ENCODE measurements around the gene NCK2. TPM values are rescaled to one million over a fixed set of nuclear protein-coding genes. Genes with fewer than 3 reads are reported as not detected.

The NCK2 gene
- total RNA-seq, 2 donors from 2014 or later = 39.0 to 144 TPM

DNA sequence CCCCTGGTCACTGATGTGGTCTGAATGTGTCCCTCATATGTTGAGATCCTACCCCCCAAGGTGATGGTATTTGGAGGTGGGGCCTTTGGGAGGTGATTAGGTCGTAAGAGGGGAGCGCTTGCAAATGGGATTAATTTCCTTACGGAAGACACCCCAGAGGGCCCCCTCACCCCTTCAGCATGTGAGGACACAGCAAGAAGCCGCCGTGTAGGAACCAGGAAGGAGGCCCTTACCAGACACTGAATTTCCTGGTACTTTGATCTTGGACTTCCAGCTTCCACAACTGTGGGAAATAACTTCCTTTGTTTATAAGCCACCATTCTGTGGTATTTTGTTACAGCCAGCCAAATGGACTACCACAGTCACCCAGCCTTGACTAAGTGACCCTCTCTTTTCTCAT lies 35.9 kb downstream of the NCK2 start:
- H3K27ac ChIP-seq = no peak overlapping the region
- 70% methylated on average over 5 of the region's 5 CpGs for WGBS
- no peak for DNase-seq (ENCODE audit: low spot score)
- H3K4me1 ChIP-seq (replicated peaks) = no peaks in the 10 kb centered on the region
- no peaks in the 10 kb centered on the region for H3K36me3 ChIP-seq
- intact Hi-C loops (cut with DNase I) = no loop called here
- H3K27me3 ChIP-seq (replicated peaks; ENCODE audit: insufficient read depth) = no peaks in the 10 kb centered on the region
- no peak overlapping the region for H3K4me3 ChIP-seq
- no peaks in the 10 kb centered on the region for H3K9me3 ChIP-seq
- TF ChIP-seq POLR2AphosphoS5 (IDR thresholded peaks at IDR 0.05) (no peak), POLR2A (IDR thresholded peaks at IDR 0.05) (no peak)
- TF ChIP-seq, protein P1, sequence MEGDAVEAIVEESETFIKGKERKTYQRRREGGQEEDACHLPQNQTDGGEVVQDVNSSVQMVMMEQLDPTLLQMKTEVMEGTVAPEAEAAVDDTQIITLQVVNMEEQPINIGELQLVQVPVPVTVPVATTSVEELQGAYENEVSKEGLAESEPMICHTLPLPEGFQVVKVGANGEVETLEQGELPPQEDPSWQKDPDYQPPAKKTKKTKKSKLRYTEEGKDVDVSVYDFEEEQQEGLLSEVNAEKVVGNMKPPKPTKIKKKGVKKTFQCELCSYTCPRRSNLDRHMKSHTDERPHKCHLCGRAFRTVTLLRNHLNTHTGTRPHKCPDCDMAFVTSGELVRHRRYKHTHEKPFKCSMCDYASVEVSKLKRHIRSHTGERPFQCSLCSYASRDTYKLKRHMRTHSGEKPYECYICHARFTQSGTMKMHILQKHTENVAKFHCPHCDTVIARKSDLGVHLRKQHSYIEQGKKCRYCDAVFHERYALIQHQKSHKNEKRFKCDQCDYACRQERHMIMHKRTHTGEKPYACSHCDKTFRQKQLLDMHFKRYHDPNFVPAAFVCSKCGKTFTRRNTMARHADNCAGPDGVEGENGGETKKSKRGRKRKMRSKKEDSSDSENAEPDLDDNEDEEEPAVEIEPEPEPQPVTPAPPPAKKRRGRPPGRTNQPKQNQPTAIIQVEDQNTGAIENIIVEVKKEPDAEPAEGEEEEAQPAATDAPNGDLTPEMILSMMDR (IDR thresholded peaks at IDR 0.05) = no peak

DNA sequence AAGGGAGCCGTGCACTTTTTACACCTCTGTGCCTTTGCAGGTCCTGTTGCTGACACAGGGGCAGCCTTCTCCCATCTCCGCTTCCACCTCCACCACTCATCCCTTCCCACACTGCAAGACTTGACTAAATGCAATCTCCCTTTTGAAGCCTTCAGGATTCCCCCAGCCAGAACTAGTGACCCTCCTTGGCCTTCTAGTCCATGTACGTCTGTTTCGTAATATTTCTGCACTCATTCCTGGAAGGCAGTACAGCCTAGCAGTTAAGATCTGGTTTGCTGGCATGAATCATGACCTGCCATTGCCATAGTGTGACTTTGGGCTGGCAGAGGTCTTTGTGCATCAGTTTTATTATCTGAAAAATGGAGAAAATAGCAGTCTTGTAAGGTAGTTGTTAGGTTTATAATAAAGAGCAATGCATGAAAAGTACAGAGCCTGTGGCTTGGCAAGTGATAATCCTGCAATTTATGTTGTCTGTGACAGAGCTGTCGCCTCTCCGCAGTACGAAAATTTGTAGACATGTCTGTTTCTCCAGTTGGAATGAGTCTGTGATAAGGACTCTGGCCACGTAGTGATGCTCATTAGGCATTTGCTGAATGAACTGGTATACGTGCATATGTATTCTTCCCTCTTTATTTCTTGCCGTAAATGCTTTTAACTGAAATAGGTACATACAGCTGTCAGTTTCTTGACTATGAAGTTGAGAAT lies 36.7 kb downstream of the NCK2 start:
- no peak for DNase-seq (ENCODE audit: low spot score)
- H3K27me3 ChIP-seq (replicated peaks; ENCODE audit: insufficient read depth) = no peaks in the 10 kb centered on the region
- TF ChIP-seq, protein P1 (IDR thresholded peaks at IDR 0.05) = no peak
- TF ChIP-seq POLR2A (IDR thresholded peaks at IDR 0.05) (no peak), POLR2AphosphoS5 (IDR thresholded peaks at IDR 0.05) (no peak)
- no peak overlapping the region for H3K4me3 ChIP-seq
- no peaks in the 10 kb centered on the region for H3K36me3 ChIP-seq
- intact Hi-C loops (cut with DNase I) = no loop called here
- H3K9me3 ChIP-seq = no peaks in the 10 kb centered on the region
- no peaks in the 10 kb centered on the region for H3K4me1 ChIP-seq (replicated peaks)
- no peak overlapping the region for H3K27ac ChIP-seq
- WGBS = 86% methylated on average over 10 of the region's 10 CpGs

DNA sequence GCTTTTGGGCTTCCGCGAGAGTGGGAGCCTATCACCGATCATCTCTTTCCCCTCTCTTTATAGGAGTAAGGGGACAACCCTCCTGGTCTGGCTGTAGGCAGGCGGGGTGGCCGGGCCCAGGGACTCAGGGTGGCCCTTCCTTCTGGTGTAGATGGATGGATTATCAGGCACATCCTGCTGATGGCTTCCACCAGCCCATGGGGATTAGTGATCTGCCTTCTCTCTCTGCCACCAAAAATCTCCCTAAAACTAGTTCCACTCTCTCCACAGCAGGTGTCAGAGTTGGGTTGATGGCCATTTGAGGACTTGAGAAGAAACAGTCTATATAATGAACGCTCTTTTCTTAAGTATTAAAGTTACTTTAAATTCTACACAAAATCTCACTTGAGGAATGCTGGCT lies 37.4 kb downstream of the NCK2 start:
- no peaks in the 10 kb centered on the region for H3K9me3 ChIP-seq
- no peaks in the 10 kb centered on the region for H3K27me3 ChIP-seq (replicated peaks; ENCODE audit: insufficient read depth)
- H3K4me3 ChIP-seq = no peak overlapping the region
- intact Hi-C loops (cut with DNase I) = no loop called here
- H3K27ac ChIP-seq = no peak overlapping the region
- DNase-seq (ENCODE audit: low spot score) = no peak
- 96% methylated on average over 6 of the region's 6 CpGs for WGBS
- TF ChIP-seq POLR2A (IDR thresholded peaks at IDR 0.05) (no peak), POLR2AphosphoS5 (IDR thresholded peaks at IDR 0.05) (no peak)
- TF ChIP-seq, protein P1 (IDR thresholded peaks at IDR 0.05) = no peak
- no peaks in the 10 kb centered on the region for H3K36me3 ChIP-seq
- no peaks in the 10 kb centered on the region for H3K4me1 ChIP-seq (replicated peaks)

DNA sequence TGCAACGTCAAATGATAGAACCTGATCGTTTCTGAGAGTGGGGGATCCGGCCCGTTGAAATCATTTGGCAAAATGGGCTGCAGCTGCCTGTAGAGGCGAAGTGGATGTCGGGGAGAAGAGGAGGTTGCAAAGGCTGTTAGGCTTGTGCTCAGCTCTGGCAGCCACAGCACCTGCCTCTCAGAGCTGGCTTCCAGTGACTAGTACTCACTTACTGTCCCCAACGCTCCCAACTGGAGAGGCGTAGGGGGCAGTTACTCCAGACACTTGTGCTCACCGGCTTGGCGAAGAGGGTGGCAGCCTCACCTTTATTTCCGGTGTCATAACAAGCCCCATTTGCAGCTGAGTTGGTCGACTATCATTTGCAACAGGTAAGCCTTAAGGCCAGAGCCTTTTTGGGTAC lies 37.9 kb downstream of the NCK2 start:
- no peaks in the 10 kb centered on the region for H3K9me3 ChIP-seq
- TF ChIP-seq POLR2AphosphoS5 (IDR thresholded peaks at IDR 0.05) (no peak), POLR2A (IDR thresholded peaks at IDR 0.05) (no peak)
- TF ChIP-seq, protein P1 (IDR thresholded peaks at IDR 0.05) = no peak

DNA sequence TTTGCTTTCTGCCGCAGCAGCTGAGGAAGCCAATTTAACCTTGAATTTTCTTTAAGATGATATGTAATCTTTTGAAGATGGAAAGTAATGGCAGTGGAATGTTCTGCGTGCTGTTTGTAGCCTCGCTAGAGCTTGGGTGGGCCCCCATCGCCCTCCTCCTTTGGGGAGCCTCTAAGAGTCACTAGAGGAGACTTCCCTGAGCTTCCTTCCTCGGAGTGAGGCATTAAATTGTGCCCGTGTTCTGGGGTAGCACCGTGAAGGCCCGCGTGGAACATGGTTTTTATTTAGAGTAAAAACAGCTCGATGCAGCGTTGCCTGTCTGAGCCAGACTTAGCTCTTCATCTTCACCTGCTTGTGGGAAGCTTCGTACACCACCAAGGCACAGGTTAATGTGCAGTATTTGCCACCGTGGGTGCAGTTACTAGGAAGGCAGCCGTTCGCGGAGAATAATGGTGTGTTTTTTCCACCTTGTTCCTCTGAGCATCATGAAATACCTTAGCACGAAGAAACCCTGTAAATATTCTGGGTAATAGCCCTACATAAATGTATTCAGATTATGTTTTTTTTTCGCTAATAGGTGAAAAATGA lies 38.5 kb downstream of the NCK2 start:
- H3K9me3 ChIP-seq = no peaks in the 10 kb centered on the region
- intact Hi-C loops (cut with DNase I) = no loop called here
- H3K4me3 ChIP-seq = no peak overlapping the region
- no peaks in the 10 kb centered on the region for H3K36me3 ChIP-seq
- H3K4me1 ChIP-seq (replicated peaks) = no peaks in the 10 kb centered on the region
- no peaks in the 10 kb centered on the region for H3K27me3 ChIP-seq (replicated peaks; ENCODE audit: insufficient read depth)
- no peak for DNase-seq (ENCODE audit: low spot score)
- 88% methylated on average over 18 of the region's 18 CpGs for WGBS
- TF ChIP-seq, protein P1 (IDR thresholded peaks at IDR 0.05) = no peak
- TF ChIP-seq POLR2AphosphoS5 (IDR thresholded peaks at IDR 0.05) = no peak
- TF ChIP-seq POLR2A (IDR thresholded peaks at IDR 0.05) = no peak
- no peak overlapping the region for H3K27ac ChIP-seq

More for the DNA sequence above, 37.9 kb downstream of the NCK2 start:
- Histone ChIP-seq H3K36me3 (no peaks in the 10 kb centered on the region), H3K4me1 (replicated peaks) (no peaks in the 10 kb centered on the region), H3K4me3 (no peak overlapping the region), H3K27me3 (replicated peaks; ENCODE audit: insufficient read depth) (no peaks in the 10 kb centered on the region), H3K27ac (no peak overlapping the region)
- DNase-seq (ENCODE audit: low spot score) = no peak
- intact Hi-C loops (cut with DNase I) = no loop called here
- WGBS = 75% methylated on average over 12 of the region's 12 CpGs

Data from prostate gland (tissue), 2 donors.